GM12875 (cell line): Measurements from ENCODE around the gene RIOK1.
A peak's percentile ranks its signal among the peaks of the same experiment; 100 is the strongest.
"Not testable (repeated sequence)": the region's sequence is repeated elsewhere in the genome, so short reads cannot be mapped to it uniquely, and the experiment has no call there.

ENCODE experiments used
- H3K4me3 ChIP-seq: one replicate; pipeline ENCODE4 v1.5.1; 2011; ENCODE audit warnings: low read depth, low read length, control low read depth
- TF ChIP-seq, protein P1 (sequence below): IDR thresholded peaks from 2 replicates; pipeline ENCODE4 v1.5.1; 2011; ENCODE audit warnings: low read depth, mild to moderate bottlenecking, control low read depth, inconsistent platforms, low read length, moderate library complexity, borderline replicate concordance; ENCODE audit not compliant: insufficient read depth

The RIOK1 gene

GRCh38 chr6:7389451-7390225, at the start of gene RIOK1, which contains the start of gene CAGE1:
RIOK1 (plus strand) TSS chr6:7389808; CDS start chr6:7390003, 195 bp downstream.
CAGE1 (minus strand) TSS chr6:7389742; CDS start chr6:7387173, 2,569 bp downstream.
- H3K4me3 ChIP-seq = peak within 1 kb of the TSS; percentile 79
- TF ChIP-seq, protein P1, sequence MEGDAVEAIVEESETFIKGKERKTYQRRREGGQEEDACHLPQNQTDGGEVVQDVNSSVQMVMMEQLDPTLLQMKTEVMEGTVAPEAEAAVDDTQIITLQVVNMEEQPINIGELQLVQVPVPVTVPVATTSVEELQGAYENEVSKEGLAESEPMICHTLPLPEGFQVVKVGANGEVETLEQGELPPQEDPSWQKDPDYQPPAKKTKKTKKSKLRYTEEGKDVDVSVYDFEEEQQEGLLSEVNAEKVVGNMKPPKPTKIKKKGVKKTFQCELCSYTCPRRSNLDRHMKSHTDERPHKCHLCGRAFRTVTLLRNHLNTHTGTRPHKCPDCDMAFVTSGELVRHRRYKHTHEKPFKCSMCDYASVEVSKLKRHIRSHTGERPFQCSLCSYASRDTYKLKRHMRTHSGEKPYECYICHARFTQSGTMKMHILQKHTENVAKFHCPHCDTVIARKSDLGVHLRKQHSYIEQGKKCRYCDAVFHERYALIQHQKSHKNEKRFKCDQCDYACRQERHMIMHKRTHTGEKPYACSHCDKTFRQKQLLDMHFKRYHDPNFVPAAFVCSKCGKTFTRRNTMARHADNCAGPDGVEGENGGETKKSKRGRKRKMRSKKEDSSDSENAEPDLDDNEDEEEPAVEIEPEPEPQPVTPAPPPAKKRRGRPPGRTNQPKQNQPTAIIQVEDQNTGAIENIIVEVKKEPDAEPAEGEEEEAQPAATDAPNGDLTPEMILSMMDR = no peak

GRCh38 chr6:7341271-7341670, 48.3 kb upstream of the RIOK1 start:
- TF ChIP-seq, protein P1 = no peak
- H3K4me3 ChIP-seq = no peak overlapping the region

GRCh38 chr6:7341989-7342742, 47.4 kb upstream of the RIOK1 start:
- H3K4me3 ChIP-seq = no peak overlapping the region
- TF ChIP-seq, protein P1 = no peak

DNA sequence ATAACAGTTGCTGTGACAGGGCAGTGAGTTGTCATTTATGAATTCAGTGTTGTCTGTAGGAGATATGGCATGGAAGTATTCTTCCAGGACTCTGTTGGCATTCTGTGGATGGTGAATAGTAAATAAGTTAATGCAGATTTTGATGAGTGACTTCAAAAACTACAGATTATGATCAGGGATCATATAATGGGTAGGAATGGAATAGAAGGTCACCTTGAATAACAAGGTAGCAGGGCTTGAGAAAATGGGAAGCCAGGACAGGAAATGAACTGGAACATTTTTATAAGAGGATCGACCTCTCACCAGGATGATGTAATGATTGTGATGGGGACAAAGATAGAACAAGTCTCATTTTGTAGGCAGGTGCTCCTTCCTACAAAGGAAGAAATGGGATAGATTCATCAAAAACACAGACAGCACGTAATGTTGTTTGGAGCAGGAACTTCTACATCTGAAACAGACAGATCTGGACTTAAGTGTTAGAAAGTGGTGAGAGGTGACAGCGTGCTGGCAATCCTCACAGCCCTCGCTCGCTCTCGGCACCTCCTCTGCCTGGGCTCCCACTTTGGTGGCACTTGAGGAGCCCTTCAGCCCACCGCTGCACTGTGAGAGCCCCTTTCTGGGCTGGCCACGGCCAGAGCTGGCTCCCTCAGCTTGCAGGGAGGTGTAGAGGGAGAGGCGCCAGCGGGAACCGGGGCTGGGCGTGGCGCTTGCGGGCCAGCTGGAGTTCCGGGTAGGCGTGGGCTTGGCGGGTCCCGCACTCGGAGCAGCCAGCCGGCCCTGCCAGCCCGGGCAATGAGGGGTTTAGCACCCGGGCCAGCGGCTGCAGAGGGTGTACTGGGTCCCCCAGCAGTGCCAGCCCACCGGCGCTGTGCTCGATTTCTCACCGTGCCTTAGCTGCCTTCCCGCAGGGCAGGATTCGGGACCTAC, 45.8 kb upstream of the RIOK1 start:
- TF ChIP-seq, protein P1 = no peak
- no peak overlapping the region for H3K4me3 ChIP-seq

- H3K4me3 ChIP-seq = not testable (repeated sequence)
Observed at GRCh38 chr6:7344773-7345450, 44.7 kb upstream of the RIOK1 start.

- not testable (repeated sequence) for H3K4me3 ChIP-seq
Observed at GRCh38 chr6:7347551-7347997, 42.0 kb upstream of the RIOK1 start.

GRCh38 chr6:7350591-7350990, 39.0 kb upstream of the RIOK1 start:
- not testable (repeated sequence) for H3K4me3 ChIP-seq

DNA sequence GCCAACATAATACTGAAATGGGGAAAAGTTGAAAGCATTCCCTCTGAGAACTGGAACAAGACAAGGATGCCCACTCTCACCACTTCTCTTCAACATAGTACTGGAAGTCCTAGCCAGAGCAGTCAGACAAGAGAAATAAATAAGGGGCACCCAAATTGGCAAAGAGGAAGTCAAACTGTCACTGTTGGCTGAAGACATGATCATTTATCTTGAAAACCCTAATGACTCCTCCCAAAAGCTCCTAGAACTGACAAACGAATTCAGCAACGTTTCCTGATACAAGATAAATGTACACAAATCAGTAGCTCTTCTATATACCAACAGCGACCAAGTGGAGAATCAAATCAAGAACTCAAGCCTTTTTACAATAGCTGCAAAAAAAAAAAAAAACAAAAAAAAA, 37.7 kb upstream of the RIOK1 start:
- not testable (repeated sequence) for H3K4me3 ChIP-seq
